ENCODE data around the gene DNASE1L2.
"Not testable (repeated sequence)": the region's sequence is repeated elsewhere in the genome, so short reads cannot be mapped to it uniquely, and the experiment has no call there.

Gene DNASE1L2

GRCh38 chr16:2251296-2252111, 15.3 kb downstream of the DNASE1L2 start, which contains the start of gene ECI1:
ECI1 (minus strand) TSS chr16:2251587; CDS start chr16:2251566, 21 bp downstream.
- peak; percentile 99 for DNase-seq (ENCODE audit: insufficient read length, low spot score)
- no peak for FAIRE-seq
- peak; percentile 37 for TF ChIP-seq CTCF (IDR thresholded peaks at IDR 0.05; ENCODE audit: insufficient read depth, missing control alignments)

GRCh38 chr16:2252806-2253148, 16.5 kb downstream of the DNASE1L2 start:
- DNase-seq (ENCODE audit: insufficient read length, low spot score) (no peak), FAIRE-seq (no peak)
- no peak for TF ChIP-seq CTCF (IDR thresholded peaks at IDR 0.05; ENCODE audit: insufficient read depth, missing control alignments)

- DNase-seq (ENCODE audit: insufficient read length, low spot score) (no peak), FAIRE-seq (no peak)
- no peak for TF ChIP-seq CTCF (IDR thresholded peaks at IDR 0.05; ENCODE audit: insufficient read depth, missing control alignments)
Observed at GRCh38 chr16:2253293-2253692, 17.0 kb downstream of the DNASE1L2 start.

GRCh38 chr16:2256531-2257140, 20.4 kb downstream of the DNASE1L2 start:
- no peak for DNase-seq (ENCODE audit: insufficient read length, low spot score)
- TF ChIP-seq CTCF (IDR thresholded peaks at IDR 0.05; ENCODE audit: insufficient read depth, missing control alignments), result no peak

GRCh38 chr16:2257726-2258125, 21.5 kb downstream of the DNASE1L2 start:
- DNase-seq (ENCODE audit: insufficient read length, low spot score) (no peak), FAIRE-seq (no peak)
- no peak for TF ChIP-seq CTCF (IDR thresholded peaks at IDR 0.05; ENCODE audit: insufficient read depth, missing control alignments)

More at GRCh38 chr16:2256531-2257140, 20.4 kb downstream of the DNASE1L2 start:
- no peak for FAIRE-seq

- FAIRE-seq; DNase-seq (ENCODE audit: insufficient read length, low spot score): not testable (repeated sequence)
Observed at GRCh38 chr16:2258530-2258929, 22.3 kb downstream of the DNASE1L2 start.

- FAIRE-seq (no peak), DNase-seq (ENCODE audit: insufficient read length, low spot score) (no peak)
- TF ChIP-seq CTCF (IDR thresholded peaks at IDR 0.05; ENCODE audit: insufficient read depth, missing control alignments), result no peak
Observed at GRCh38 chr16:2260250-2260649, 24.0 kb downstream of the DNASE1L2 start.

GRCh38 chr16:2263026-2263425, 26.8 kb downstream of the DNASE1L2 start:
- DNase-seq (ENCODE audit: insufficient read length, low spot score); FAIRE-seq: not testable (repeated sequence)

- FAIRE-seq; DNase-seq (ENCODE audit: insufficient read length, low spot score): not testable (repeated sequence)
Observed at GRCh38 chr16:2266887-2267286, 30.6 kb downstream of the DNASE1L2 start.

- FAIRE-seq, result not testable (repeated sequence)
Observed at GRCh38 chr16:2267505-2267912, 31.3 kb downstream of the DNASE1L2 start.

More at GRCh38 chr16:2267505-2267912, 31.3 kb downstream of the DNASE1L2 start:
- peak; percentile 53 for DNase-seq (ENCODE audit: insufficient read length, low spot score)
